ENCODE results near the gene KCNN4.
A peak's percentile ranks its signal among the peaks of the same experiment; 100 is the strongest.
"Not testable (repeated sequence)": the region's sequence is repeated elsewhere in the genome, so short reads cannot be mapped to it uniquely, and the experiment has no call there.

The KCNN4 gene

DNA sequence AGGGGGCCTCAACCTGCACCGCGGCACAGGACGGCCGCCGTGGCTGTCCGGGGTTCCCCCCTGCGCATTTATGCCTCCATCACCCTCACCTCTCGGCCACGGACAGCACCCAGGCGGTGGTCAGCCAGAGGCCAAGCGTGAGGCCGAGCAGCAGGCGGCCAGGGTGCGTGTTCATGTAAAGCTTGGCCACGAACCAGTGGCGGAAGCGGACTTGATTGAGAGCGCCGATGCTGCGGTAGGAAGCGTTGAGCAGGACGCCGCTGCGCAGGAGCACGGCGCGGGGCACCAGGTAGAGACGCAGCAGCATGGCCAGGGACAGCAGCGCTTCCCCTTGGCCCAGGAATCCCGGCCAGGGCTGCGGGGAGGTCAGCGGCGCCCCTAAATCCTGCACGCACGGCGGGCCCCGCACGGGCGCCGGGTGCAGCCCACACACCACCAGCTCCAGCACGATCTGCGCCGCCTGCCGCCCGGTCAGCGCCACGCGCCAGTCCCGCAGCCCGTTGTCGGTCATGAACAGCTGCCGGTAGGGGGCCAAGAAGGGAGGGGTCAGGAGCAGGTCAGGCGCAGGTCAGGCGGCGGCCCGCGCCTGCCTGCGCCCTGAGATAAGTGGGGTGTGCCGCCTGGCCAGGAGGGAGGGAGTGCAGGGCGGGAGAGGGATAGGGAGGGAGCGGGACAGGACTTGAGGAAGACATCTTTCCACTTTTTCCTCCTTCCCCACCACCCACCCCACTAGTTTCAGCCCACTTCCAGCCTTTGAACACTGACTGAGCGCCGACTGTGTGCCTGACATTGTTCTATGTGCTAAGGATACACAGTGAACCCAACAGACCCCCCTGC lies 6.5 kb downstream of the KCNN4 start:
- peak; percentile 65 for DNase-seq

DNA sequence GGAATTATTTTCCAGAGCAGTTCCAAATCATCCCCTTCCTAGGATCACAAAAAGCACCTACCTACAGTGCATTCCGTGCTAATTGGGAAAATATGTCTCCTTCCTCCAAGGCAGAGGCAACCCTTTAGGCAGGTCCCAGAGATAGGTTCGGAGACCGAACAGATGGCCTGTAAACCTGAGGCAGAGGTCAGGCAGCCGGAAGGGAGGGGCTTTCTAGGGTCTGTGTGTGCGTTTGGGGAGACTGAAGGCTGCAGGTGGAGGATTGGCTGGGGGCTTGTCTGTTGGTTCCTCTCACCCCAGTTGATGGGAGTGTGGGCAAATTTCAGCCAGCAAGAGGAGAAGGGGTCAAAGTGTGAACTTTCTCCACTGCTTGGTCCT lies 7.1 kb downstream of the KCNN4 start:
- no peak for DNase-seq

DNA sequence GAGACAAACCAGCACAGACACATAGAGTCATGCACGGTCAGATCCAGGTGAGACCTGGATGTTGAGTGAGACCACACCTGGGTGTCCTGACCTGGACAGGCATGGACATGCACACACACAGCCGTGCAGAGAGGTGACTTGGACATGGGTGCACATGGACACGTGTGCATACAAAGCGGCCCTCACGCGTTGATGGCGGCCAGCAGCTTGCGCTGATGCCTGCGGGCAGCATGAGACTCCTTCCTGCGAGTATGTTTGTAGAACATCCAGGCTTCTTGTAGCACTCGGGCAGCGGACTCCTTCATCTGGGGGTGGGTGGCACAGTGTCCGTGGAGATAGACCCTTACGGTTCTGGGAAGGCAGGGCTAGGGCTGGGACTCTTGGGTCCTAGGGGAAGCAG lies 11.5 kb downstream of the KCNN4 start:
- DNase-seq: no peak

DNA sequence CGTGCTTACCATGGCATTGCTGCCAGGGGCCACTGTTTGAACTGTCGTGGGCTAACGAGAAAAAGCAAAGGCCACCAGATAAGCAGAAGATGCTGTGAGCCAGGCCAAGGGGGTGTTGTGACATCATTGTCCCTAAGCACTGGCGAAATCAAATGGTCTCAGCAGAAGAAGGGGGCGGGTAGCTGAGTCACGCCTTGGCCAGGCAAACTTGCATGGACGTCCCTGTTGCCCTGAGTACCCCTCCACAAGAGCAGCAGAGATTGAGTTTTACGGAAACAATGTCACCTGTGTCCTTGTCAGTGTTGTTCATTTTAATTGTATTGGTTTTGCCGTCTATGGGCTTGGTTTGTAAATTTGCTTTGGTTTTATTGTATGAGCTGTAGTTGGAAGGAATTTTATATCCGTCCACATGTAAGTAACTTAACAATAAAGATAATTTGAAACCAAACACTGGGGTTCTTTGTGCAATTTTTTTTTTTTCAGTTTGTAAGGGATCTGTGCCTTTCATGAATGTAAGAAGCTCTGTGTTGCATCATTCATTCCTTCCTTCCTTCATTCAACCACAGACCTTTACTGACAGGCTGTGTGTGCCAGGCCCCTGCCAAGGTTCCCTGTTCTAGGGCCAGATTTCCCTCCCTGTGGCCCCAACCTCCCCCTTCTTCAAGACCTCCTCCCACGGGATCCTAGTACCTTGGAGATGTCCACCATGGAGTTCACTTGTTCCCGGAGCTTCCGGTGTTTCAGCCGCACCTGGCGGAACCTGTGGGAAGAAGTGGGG lies 12.3 kb downstream of the KCNN4 start:
- no peak for DNase-seq

DNA sequence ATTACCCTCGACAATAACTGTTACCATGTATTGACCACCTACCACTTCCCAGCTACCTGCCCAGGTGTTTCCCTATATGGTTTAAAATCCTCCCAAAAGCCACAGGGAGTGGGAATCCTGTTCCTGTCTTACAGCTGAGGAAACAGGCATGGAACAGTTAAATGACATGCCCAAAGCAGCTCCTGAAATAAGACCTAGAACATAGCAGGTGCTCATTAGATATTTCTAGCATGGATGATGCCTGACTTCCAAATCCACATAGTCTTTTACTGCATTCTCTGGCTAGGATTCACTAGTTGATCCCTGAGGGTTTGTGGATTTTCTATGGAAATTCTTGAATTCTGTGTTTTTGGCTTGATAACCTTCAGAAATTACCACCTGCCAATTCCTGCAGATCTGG lies 13.0 kb downstream of the KCNN4 start:
- no peak for DNase-seq

DNA sequence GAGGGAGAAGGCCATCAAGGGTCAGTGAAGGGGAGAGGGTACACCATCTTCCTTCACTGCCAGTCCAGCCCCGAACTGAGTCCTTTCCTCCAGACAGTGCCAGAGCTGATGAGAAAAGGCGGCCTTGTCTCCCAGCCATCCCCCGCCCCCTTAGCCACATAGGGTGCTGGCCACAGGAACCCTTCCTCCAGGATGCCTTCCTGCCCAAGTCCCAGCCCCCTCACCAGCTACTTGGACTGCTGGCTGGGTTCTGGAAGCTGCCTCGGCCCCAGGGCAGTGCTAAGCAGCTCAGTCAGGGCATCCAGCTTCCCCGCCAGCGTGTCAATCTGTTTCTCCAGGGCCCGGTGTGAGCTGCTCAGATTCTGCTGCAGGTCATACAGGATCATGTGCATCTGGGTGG lies 13.5 kb downstream of the KCNN4 start:
- DNase-seq: no peak

DNA sequence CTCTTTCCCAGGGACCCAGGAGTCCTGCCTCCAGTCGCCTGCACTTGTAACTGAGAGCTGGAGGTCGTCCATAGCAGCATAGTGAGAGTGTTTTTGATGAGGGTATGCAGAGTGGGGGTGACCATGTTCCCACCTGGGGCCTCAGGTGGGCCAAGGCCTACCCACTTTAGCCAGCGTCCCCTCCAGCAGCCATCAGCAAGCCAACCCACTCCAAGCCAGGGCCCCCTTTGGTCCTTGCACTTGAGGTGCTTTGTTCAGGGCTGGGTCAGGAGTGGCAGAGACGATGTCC lies 14.1 kb downstream of the KCNN4 start:
- no peak for DNase-seq

DNA sequence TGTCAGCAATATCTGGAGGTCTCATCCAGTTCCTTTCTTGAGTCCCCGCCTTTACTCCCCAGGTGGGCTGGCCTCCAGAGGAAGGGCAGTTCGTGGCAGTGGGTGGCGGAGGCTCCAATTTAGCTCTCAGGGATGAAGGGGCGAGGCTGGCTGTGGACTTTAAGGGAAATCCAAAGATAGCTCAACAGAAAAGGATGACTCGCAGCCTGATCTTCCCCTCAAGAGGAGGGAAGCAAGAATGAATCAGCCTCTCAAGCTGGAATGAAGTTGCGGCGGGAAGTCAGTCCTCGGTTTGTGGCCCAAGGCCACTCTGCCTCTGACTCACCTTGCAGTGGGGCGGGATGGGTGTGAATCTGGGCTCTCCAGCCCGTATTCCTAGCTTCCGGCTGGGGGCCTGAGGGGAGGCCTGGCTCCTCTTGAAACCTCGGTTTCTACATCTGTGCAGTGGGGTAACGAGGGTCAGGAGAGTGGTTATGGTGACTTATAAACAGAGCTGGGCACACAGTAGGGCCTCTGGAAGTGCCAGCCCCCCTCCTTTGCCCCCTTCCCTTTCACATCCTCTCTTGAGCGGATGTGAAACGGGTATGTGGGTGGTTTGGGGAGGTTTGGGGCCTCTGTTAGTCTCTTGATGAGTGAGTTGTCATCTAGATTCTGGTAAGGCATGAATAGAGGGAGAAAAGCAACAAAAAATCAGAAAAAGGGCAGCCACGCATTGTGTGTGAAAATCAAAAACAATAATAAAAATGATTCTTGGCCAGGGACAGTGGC lies 15.5 kb downstream of the KCNN4 start:
- peak; percentile 97 for DNase-seq

DNA sequence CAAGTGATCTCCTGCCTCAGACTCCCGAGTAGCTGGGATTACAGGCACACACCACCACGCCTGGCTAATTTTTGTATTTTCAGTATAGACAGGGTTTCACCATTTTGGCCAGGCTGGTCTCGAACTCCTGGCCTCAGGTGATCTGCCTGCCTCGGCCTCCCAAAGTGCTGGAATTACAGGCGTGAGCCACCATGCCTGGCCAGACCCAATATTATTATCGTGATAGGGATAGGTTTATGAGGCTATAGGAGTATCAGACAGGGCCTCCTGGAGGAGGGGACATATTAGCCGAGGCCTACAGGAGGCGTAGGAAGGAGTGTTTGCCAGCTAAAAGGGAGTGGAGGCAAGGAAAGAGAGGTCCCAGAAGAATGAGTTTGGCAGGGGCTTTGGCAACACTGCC lies 16.1 kb downstream of the KCNN4 start:
- not testable (repeated sequence) for DNase-seq

DNA sequence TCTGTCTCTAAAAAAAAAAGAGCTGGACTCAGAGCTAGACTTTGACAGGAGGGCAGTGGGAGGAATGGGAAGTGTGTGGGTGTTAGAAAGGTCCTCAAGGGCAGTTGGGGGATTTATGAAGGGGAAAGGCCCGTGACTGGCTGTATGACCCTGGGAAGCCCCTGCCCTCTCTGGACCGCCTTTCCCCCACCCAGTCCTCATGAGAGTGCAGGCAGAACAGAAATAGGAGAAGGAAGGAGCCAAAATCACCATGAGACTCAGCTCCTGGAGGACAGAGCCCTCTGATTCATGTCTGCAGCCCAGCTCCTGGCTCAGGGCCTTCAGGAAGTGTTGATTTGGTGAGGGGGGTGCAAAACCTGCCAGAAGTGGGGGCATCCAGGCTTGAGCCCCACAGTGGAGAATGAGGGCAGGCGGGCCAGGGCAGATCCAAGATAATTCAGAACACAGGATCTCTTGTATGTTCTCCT lies 17.3 kb downstream of the KCNN4 start:
- no peak for DNase-seq

DNA sequence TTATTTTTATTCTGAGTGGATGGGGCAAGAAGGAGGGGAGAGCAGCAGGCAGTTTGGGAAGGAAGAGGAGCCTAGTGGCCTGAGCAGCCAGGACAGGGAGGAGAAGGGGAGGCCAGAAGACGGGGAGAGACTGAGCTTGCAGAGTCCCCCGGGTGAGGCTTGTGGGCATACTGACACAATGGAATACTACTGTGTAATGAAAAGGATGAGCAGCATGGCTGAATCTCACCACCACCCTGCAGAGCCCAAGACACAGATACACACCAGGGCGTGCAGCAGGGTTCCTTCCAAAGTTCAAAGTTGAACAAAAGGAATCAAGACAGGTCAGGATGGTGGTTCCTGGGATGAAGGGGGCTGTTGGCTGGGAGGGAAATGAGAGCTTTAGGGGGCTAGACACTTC lies 18.0 kb downstream of the KCNN4 start:
- DNase-seq: no peak

DNA sequence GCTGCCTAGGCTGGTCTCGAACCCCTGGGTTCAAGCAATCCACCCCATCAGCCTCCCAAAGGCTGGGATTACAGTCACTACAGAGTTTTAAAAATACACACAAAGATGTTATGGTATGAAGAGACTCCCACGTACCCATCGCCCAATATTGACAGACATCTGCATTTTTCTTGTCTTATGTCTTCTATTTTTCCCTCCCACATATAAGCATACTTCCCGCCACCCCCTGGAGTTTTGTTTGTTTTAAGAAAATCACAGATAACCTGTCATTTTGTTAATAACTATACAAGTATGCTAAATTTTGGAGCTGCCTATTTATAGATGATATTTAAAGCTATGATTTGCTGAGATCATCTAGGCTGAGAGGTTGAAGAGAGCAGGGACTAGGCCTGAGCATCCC lies 19.8 kb downstream of the KCNN4 start:
- DNase-seq: no peak

DNA sequence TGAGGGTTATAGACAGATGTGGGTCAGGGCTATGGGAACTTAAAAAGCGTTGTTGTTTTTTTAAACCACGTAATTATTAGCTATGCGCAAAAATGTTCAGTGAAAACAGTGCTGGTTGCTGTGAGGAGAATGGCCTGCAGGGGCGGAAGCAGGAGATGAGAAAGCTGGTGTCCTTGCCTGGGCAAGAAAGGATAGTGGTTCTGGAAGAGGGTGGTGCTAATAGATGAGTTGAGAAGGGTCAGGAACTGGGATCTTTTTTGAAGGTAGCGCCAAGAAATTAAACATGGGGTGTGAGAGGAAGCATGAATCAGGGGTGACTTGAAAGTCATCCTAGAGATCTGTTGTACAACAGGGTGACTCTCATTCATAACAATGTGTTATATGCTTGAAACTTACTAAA lies 21.3 kb downstream of the KCNN4 start:
- DNase-seq: peak; percentile 57

DNA sequence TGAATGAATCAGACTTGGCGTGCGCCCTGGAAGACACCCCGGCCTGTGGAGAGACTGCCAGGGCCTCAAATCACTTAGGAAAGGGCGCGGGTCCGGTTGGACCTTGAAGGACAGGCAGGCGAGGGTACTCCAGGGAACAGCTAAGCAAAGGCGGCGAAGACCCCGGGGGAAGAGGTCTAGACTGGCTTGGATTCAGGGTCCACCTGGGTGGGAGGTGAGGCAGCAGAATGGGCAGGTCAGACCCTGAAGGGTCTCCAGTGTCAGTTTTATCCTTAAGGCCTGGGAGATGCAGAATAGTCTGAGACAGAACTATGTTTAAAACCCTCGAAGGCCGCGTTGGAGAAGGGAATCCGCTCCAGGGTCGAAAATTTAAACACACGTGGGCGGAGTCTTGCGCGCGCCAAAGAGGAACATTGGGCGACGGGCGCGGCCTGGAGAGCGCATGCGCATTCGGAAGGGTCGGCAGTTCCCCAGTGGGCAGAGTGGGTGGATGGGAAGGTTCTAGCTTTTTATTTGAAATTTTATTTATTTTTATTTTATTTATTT lies 25.4 kb downstream of the KCNN4 start:
- DNase-seq: peak; percentile 77

DNA sequence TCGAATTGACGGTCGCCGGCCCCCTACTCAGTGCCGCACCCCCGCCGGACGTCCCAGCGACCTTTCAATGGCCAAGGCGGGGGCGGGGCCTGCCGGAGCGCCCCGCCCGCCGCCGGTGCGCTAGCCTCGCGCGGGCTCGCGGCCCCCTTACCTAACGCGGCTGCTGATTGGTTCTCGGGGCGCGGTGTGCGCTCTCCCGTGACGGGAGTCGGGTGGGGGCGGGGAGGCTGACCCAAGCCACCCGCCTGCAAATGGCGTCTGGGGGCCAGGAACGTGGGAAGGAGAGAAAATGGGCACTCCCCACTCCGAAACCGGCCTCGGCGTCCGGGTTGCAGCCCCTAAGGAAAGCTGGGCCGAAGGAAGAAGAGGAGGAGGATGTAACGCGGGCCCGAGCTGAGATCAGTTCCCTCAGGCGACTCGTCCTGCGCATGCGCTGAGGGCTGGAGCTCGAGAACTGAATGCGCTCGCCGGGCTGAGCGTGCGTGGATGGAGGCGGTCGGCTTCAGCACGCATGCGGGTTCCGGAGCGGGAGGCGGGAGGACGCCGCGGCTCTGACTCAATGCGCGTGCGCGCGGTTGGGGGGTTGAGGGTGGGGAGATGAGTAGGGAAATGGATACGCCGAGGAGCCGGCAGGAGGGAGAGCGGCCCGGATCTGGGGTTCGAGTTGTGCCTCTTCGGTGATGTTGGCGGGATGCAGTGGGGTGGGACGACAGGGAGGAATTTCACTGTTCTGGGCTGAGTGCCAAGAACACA lies 26.1 kb downstream of the KCNN4 start, which contains the start of gene SMG9:
Gene SMG9, minus strand, starts transcription at position 460 of the 753 bp plus-strand sequence. CDS start 4,221 bp downstream, outside the sequence.
- peak; percentile 98 for DNase-seq

DNA sequence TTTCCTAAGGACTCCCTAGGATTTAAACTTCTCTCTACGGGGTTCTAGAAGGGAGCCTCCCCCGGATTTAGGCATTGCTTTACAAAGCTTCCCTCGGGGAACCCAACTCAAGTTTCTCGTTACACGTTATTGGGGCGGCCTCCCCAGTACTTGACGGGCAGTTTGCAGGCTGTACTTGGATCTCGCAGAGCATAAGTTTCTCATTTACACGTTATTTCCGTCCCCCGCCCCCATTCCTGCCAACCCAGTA lies 26.6 kb downstream of the KCNN4 start:
- no peak for DNase-seq

DNA sequence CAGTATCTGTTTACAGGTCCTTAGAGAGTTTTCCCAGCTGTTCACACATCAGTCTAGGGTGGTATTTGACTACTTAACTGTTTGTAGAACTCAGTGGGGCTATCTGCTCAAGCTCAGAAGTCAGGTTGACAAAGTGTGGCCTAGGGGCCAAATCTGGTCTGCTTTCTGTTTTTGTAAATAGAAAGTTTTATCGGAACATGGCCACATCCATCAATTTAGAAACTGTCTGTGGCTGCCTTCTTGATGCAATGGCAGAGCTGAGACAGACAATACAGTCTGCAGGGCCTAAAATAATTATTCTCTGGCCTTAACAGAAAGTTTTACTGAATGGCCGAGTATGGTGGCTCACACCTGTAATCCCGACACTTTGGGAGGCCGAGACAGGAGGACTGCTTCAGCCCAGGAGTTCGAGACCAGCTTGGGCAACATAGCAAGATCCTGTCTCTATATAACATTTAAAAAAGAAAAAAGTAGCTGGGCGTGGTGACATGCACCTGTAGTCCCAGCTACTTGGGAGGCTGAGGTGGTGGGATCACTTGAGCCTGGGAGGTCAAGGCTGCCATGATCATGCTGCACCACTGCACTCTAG lies 28.4 kb downstream of the KCNN4 start:
- no peak for DNase-seq

DNA sequence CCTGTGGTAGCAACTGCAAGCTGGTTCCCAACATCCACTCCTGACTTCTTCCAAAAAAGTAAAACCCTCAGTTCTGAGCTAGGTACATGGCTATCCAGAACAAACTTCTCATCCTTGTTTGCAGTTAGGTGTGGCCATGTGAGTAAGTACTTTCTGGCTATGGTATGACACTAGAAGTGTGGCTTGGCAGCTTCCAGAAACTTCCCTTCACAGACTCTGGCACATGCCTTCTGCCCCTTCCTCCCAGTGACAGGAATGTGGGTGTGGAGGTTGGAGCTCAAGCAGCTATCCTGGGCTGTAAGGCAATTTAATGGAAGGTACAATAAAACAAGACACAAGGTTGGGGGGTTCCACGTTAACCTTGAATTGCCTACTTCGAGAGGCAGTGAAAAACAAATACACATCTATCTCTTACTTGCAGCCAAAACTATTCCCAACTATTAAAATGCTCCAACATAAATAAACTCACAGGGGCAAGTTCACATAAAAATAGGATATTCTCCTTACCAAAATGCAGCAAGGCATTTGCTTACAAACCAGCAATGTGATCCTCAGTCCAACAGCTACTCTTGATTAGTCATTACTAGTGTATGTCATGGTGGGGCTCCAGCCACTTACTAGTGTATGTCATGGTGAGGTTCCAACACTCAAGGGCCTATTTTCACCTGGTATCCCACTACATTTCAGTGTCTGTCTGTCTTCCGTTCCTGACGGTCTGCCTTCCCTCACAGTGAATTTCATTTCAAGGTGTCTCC lies 29.1 kb downstream of the KCNN4 start:
- no peak for DNase-seq

DNA sequence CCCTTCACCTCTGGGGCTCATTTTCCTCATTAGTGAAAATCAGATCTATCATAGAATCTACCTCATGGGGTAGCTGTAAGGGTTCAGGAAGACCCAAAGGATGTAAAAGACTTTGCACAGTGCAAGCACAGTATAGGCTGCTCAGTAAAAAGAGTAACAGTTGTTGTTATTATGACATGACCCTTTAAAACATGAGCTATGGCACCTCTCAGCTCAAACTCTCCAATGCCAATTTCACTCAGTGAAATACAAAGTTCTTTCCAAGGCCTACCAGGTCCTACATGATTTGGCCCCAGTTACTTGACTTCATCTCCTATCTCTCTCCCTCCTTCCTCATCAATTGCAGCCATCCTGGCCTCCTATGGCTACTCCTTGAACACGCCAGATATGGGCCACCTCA lies 30.9 kb downstream of the KCNN4 start:
- DNase-seq: no peak

DNA sequence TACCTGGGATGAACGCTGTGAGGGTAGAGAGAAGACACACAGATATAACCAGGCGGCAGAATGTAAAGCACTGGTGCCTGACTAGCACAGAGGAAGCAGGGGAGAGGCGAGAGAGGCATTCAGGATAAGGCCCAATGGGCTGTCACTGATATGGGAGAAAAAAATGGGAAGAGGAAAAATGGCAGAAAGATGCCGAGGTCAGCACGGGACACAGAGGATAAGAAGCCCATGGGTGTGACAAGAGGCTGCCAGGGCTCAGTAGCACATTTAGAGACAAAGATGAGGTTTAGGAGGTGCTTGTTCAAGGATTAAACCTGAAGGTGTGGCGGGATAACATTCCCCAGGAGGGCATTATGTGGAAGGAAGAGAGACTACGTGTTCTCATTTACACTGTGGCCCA lies 31.6 kb downstream of the KCNN4 start:
- no peak for DNase-seq

DNA sequence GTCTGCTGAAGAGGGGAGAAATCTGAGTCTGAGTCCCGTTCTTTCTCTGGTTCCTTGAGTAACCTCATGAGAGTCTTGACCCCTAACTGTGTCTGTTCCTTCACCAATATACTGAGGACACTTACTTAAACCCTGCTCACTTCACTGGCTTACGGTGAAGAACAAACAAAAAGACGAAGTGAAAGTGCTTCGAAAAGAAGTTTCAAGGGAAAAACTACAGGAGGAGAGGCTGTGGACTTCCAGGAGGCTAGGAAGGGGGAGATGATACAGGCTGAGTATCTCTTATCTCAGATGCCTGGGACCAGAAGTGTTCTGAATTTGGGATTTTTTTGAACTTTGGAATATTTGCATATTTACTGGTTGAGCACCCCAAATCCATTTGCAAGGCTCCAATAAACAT lies 32.1 kb downstream of the KCNN4 start:
- no peak for DNase-seq

All from fibroblast of skin of abdomen (primary cell).